HK-2 (cell line): ENCODE data around the gene SYF2.
A peak's percentile ranks its signal among the peaks of the same experiment; 100 is the strongest.
"Not testable (repeated sequence)": the region's sequence is repeated elsewhere in the genome, so short reads cannot be mapped to it uniquely, and the experiment has no call there.

Source experiments
- DNase-seq: peaks from one replicate; pipeline ENCODE4 v3.0.0-alpha.2; 2018; ENCODE audit not compliant: unreplicated experiment

Gene SYF2

DNA sequence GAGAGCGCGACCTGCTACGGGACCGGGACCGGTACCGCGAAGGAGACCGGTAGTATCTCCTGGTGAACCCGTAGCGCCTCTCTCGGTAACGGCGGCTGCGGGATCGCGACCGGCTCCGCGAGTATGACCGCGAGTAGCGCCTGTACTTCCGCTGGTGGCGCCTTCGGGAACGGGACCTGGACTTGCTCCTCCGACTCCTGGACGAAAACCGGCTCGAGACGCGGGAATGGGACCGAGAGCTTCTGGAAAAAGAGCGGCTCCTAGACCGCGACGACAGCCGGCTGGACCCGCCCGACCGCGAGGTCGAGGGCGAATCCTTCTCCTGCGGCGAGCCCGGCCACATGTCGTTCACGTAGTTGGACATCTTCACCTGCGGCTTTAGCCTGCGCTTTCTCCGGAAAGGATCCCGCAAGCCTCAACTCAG lies 14.3 kb upstream of the SYF2 start:
- DNase-seq, result no peak

DNA sequence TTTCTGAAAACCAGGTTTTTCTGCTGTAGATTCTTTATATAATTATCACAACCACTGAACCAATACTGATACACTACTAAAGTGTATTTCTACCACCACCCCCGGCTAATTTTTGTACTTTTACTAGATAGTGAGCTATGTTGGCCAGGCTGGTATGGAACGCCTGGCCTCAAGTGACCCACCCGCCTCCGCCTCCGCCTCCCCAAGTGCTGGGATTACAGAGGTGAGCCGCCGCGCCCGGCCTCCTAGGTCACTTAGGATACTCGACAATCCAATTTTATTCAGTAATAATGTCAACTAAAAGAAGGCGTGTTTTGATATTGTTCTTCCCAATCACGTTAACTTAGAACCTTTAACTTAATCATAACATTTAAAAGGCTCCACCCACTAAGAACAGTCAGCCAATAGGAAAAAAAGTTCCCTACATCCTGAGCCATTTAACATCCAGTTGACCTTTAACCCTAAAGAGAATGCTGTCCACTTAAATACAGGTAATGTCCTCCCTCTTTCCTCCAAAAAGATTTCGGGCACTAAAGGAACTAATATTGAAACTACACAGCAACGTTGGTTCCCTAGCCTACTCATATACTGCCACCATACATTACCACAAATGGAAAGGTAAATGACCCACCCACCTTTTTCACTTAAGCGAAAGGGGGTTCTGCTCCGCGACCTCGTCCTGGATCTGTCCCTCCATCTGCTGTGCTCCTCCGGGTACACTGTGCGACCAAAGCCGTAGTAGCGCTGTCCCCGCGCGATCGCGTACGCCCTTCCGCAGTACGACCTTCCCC lies 13.7 kb upstream of the SYF2 start:
- no peak for DNase-seq

DNA sequence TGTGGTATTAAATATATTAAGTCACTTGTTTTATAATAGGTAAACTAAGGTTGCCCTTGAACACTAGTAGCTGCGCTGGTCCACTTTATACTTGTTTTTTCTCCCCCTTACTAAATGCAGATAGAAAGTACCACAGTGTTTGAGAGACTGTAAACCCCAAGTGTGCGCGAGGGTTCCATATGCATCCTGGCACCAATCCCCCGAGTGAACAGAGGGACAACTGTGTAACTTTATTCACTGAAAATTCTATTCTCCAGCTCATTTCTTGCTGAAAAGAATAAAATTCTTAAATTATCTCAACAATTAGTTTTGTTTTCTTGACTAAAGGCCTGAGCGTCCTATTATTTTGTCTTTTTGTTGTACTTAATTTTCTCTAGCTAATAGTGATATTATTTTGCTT lies 13.1 kb upstream of the SYF2 start:
- DNase-seq, result no peak

DNA sequence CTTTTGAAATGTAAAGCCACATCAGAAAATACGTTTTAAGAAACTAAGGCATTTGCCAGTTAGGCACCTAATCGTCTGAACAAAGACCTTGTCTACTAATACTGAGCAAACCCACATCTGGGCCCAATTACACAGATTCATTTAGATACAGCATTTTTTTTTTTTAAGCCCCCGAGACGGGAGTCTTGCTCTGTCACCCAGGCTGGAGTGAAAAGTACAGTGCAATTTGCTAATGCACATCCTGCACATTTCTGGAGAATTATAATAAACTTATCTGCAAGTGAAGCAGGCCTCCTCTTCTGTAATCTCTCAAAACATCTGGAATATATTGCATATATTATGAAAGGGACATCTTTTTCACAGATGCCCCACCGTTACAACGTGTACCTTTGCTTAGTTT lies 11.6 kb upstream of the SYF2 start:
- no peak for DNase-seq

DNA sequence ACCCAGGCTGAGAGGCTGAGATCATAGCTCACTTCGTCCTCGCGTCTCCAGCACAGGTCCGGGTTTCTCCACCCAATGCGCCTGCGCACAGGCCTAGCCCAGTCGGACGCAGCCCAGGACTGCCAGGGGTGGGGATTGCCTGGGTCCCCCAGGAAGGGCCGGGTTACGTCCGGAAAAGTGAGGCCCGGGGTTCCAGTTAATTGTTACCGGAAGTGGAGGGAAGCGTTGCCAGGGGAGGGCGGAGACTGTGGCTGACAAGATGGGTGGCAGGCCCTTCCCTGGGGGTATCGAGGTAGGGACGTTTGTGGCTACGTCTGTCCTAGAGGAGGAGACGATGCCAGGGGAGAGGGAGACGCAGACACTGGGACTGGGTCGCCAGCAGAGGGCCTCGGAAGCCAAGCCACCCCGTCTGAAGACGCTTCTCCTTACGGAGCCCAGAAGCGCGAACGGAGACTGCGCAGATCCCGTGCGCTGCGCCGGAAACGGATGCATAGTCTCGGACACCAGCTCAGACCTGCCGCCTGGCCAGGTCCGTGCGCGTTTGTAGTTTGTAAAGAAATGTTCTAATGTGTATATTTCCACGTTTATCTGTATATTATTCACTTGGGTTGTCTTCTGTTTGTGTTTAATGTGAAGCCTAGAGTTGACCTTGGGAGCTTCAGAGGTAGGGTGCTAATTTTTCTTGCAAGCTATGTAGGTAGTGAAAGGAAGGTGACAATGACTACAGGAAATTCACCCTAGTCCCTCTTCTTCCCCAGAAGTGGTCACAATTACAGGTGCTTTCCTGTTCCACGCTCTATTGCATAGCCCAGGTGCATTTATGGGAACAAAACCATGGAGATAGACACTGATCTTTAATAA lies 7.6 kb upstream of the SYF2 start:
- DNase-seq, result peak; percentile 94

DNA sequence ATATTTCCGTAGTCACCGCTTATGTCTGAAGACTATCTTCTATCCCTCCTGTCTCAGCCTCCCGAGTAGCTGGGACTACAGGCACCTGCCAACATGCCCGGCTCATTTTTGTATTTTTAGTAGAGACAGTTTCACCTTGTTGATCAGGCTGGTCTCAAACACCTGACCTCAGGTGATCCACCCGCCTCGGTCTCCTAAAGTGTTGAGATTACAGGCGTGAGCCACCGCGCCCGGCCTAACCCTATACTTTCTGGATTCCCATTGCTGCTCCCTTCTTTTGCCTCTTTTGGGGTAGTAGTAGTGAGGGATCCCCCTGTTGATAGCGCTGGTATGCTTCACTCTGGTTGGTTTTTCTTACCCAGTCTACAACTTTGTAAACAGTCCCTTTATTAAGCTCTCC lies 5.7 kb upstream of the SYF2 start:
- DNase-seq, result no peak

DNA sequence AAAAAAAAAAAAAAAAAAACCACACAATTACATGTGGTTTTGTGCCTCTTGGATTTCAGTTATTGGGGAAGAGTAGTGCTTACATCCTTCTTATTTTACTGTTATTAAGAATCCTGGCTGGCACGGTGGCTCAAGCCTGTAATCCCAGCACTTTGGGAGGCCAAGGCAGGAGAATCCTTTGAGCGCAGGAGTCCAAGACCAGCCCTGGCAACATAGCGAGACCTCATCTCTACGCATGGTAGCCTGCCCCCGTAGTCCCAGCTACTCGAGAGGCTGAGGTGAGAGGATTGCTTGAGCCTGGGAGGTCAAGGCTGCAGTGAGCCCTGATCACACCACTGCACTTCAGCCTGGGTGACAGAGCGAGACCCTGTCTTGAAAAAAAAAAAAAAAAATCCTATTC lies 4.0 kb upstream of the SYF2 start:
- DNase-seq, result not testable (repeated sequence)

DNA sequence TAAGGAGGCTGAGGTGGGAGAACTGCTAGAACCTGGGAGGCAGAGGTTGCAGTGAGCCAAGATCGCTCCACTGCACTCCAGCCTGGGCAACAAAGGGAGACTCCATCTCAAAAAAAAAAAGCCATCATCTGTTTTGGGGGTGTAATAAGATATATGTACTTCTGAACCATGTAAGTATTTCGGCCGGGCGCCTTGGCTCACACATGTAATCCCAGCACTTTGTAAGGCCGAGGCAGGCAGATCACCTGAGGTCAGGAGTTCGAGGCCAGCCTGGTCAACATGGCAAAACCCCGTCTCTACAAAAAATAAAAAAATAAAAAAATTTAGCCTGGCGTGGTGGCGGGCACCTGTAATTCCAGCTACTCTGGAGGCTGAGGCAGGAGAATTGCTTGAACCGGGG lies 3.1 kb upstream of the SYF2 start:
- DNase-seq, result not testable (repeated sequence)

DNA sequence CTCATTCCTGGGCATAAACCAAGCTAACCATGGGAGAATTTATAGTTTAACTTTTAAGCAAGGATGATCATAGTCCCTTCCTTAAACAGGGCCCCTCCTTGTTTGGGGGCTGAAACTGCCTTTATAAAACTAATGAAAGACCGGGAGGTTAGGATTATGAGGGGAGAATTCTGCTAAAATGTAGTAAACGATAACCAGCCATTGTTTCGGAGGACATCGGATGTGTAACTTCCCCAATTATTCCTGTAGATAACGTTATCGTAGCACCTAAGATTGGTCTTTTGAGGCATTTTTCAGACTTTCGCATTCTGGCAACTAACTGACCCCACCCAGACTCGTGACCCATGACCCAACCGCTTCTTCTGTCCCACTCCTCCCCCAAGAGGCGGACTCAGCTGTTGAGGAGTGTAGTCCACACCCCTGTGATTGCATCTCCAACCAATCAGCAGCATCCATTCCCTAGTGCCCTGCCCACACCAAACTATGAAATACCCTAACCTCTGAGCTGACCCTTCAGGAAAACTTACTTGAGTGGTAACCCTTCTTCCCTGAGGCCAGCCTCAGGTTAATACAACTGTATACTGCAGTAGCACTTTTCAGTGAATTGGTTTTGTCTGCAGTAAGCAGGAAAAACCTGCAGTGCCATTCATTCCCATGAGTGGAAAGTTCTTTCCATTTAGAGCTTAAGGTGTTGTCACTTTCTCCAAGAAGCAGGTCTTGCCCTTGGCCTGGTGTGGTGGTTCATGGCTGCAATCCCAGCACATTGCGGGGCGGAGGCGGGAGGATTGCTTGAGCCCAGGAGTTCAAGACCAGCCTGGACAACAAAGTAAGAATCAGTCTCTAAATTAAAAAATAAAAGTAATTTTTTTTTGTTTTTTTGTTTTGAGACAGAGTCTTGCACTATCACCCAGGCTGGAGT lies 823 bp upstream of the SYF2 start:
- peak; percentile 74 for DNase-seq

DNA sequence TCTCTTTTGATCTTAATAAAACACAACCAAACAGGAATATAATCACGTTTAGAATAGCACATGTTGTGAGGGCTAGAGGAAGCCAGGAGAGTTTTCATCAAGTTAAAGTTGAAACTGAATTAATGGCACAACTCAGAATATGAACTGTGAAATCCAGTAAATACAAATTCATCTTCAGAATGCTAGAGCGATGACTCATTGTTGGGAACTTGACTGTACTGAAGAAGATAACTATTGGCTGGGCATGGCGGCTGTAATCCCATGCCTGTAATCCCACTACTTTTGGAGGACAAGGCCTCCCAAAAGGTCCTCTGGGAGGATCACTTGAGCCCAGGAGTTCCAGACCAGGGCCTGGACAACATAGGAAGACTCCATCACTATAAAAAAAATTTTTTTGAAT lies 8.8 kb downstream of the SYF2 start:
- no peak for DNase-seq

DNA sequence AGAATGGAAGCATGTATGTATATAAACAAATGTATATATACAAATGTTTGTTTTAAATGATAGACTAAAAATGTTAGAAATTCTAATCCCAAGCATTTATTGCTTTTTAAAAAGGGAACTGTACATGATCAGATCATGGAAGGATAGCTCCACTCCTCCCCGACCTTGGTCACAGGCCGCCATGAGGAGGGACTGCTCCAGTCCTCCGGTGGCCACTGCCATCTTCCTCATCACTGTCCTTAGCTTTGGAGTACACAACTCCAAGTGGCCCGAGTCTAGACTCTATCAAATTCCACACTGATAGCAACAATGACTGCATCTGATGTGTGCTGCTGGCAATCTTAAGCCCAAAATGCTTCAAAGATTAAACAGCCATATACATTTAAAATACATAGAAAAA lies 9.7 kb downstream of the SYF2 start:
- no peak for DNase-seq

DNA sequence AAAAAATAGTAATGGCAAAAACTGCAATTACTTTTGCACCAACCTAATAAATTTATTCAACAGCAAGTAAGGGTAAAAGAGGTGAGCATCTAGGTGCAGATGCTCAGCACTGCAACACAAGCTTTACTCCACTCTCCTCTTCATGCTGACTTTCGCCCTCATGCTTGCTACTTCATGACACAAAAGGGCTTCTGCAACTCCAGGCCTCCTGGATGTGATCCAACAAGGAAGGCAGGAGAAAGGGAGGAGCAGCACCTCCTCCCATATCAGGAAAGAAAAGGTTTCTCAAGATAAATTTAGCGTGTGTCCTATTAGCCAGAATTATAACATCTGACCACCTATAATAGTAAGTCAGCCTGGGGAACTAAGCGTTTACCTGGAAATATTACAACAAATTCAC lies 11.6 kb downstream of the SYF2 start:
- no peak for DNase-seq

DNA sequence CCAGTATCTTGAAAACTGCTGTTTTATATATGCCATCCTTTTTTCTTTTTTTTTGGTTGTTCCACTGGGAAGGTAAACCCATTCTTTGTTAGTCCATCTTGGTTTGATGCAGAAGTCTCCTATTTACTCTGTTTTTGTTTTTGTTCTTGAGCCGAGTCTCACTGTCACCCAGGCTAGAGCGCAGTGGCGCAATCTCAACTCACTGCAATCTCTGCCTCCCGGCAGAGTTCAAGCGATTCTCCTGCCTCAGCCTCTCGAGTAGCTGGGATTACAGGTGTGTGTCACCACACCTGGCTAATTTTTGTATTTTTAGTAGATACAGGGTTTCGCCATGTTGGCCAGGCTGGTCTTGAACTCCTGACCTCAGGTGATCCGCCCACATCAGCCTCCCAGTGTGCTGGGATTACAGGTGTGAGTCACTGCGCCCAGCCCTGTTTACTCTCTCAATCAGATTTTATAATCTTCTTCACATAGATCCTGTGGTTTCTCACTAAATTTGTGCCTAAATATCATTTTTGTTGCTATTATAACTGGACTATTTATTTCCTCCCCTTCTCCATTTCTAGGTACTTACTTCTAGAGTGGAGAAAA lies 12.5 kb downstream of the SYF2 start:
- DNase-seq, result no peak

DNA sequence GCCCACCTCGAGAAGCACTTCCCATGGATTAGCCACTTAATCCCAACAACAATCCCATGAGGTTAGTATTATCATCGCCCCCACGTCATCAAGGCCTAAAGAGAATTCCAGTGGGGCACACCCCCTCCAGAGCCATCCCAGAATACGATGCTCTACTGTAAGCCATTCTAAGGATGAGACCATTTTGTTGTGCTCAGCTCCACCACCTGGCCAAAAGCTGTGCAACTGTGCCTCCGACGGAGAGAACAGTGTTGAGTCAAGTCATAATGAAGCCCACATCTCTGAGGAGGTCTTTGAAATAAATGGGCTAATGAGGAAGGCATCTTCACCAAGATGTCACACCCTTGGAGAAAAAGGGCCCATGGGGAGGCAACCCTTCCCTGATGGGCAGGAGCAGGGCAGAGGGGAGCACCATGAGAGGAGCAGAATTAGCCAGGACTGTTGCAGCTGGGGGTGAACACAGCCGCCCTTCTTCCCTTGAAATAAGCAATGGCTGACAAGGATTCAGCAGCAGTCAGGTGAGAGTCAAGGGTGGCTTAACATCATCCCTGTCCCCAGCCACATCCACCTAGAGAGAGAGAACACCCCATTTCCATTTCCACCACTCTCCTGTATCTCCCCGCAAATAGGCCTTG lies 14.6 kb downstream of the SYF2 start:
- no peak for DNase-seq

DNA sequence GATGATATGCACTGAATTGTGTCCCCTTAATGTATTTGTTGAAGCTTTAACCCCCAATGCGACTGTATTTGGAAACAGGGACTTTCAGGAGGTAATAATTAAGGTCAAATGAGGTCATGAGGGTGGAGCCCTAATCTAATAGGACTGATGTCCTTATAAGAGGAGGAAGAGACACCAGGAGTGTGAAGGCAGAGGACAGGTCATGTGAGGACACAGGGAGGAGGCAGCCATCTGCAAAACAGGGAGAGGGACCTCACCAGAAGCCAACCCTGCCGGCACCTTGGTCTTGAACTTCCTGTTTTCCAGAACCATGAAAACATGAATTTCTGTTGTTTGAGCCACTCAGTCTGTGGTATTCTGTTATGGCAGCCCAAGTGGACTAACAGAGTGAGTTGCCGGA lies 15.3 kb downstream of the SYF2 start:
- no peak for DNase-seq

DNA sequence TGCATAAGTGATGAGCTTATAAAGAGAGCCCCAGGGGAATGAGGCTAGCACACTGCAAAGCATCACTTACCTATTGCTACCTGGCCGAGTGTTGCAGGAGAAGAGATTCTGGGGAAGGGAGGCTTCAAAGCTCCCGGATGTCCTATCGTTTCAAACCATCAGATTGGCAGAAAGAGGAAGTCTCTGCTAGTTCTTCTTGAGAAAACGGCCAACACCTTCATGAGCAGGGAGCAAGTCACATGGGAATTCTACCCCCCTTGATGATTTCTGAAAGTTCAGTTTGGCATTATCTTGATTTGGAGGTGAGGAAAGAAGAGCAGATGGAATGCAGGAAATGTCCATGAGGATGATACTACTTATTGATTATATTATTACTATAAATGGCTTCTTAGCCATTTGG lies 16.2 kb downstream of the SYF2 start:
- DNase-seq, result no peak

DNA sequence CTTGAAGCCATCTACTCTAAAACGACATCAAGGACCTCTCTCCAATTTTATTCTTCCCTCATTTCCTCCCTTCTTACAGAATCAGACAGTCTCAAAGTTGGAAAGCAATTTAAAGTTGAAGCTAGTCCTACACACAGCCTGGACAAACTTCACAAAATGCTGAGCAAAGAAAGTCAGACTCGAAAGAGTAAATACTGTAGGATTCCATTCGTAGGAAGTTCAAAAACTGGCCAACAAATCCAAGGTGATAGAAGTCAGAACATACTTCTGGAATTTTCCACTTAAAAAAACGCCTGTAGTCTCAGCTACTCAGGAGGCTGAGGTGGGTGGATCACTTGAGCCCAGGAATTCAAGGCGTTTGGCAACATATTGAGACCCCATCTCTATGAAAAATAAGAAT lies 19.6 kb downstream of the SYF2 start:
- no peak for DNase-seq

DNA sequence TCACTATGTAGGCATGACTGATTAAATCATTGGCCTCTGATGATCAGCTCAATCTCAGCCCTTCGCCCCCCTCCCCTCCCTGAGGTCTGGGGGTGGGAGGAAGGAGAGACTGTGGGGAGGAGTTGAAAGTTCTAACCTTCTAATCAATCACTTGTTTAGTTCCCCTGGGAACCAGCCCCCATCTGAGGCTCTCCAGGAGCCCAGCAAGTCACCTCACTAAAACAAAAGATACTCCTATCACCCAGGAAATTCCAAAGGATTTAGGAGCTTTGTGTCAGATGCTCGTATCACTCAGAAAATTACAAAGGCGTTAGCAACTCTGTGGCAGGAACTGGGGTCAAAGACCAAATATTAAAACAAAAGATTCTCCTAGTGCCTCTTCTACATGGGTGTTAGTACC lies 21.6 kb downstream of the SYF2 start:
- no peak for DNase-seq

DNA sequence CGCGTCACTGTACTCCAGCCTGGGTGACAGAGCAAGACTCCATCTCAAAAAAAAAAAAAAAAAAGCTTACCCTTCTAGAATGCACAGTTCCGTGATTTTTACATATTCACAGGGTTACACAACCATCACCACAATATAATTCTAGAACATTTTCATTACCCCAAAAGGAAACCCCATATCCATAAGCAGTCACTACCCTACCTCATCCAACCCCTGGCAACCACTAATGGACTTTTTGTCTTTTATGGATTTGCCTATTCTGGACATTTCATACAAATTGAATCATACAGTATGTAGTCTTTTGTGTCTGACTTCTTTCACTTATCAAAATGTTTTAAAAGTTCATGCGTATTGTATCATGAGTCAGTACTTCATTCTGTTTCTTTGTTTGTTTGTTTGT lies 22.8 kb downstream of the SYF2 start:
- no peak for DNase-seq

DNA sequence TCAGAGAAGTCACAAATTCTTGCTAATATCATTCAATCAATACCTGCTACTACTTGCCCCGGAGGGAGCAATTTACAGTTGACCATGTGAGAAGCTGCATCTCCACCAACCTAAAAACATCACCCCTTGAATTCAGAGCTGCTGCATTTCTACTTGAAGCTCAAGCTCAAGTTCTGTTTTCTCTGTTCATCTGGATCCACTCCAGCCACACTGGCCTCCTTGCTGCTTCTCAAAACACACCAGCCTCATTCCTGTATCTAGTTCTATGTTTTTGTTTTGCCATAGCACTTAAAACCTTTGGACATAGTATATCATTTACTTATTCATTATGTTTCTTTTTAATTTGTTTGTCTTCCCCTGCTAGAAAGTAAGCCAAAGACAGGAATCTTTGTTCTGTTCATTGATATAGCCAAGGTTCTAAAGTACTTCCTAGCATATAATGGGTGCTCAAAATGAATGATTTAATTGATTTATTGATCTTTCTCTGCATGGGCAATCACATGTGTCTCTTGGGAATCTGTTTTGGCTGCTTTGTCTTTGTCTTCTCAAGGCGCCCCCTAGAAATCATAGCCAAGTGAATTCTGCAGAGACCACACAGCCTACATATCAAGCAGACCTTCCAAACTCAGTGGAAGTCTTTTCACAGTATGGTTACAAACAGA lies 23.6 kb downstream of the SYF2 start:
- DNase-seq, result no peak

DNA sequence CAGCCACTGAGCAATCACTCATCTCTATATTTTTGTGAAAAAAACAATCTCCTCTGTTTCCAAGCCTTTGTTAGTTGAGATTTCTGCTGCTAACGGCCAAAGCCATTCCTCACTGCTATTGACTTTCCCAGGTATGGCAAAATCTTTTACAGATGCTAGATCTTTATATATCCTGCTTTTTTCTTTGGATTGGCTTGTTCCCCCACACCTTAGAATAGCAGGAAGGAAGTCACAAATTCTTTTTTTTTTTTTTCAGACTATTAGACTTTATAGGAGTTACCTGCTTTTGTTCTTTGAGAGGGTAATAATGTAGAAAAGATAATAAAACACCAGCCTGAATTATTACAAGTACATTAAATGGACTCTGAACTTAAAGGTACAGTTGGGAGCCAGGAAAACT lies 24.2 kb downstream of the SYF2 start:
- DNase-seq, result no peak
